ENCODE data around the gene GALNT17. TPM values are rescaled to one million over a fixed set of nuclear protein-coding genes. Genes with fewer than 3 reads are reported as not detected.

The GALNT17 gene
- total and polyA plus RNA-seq, 4 donors = 2.8 to 10.8 (median 7.4) TPM

GRCh38 chr7:71473366-71473967, 341.5 kb downstream of the GALNT17 start:
- TF ChIP-seq, protein P1, sequence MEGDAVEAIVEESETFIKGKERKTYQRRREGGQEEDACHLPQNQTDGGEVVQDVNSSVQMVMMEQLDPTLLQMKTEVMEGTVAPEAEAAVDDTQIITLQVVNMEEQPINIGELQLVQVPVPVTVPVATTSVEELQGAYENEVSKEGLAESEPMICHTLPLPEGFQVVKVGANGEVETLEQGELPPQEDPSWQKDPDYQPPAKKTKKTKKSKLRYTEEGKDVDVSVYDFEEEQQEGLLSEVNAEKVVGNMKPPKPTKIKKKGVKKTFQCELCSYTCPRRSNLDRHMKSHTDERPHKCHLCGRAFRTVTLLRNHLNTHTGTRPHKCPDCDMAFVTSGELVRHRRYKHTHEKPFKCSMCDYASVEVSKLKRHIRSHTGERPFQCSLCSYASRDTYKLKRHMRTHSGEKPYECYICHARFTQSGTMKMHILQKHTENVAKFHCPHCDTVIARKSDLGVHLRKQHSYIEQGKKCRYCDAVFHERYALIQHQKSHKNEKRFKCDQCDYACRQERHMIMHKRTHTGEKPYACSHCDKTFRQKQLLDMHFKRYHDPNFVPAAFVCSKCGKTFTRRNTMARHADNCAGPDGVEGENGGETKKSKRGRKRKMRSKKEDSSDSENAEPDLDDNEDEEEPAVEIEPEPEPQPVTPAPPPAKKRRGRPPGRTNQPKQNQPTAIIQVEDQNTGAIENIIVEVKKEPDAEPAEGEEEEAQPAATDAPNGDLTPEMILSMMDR (IDR thresholded peaks at IDR 0.05; ENCODE audit: control extremely low read depth, extremely low read depth) = no peak
- WGBS, 2 donors = 82 to 87% methylated on average over 2 of the region's 2 CpGs
- Histone ChIP-seq H3K9ac (ENCODE audit: insufficient read depth in 1 of 2, low read length in 2 of 2) (no peak overlapping the region), H3K4me3 (no peak overlapping the region), H3K27ac (ENCODE audit: low read depth in 1 of 2, low read length in 1 of 2) (no peak overlapping the region), H3K27me3 (ENCODE audit: control insufficient read depth in 3 of 3, insufficient read depth in 3 of 3, low read length in 2 of 3) (no peaks in the 10 kb centered on the region), H3K9me3 (ENCODE audit: control insufficient read depth in 4 of 4, insufficient read depth in 3 of 4, low read length in 3 of 4) (peaks cover 0 to 8% (median 2%) of the 10 kb centered on the region in 4 donors), H3K4me1 (ENCODE audit: control insufficient read depth in 5 of 5, insufficient read depth in 5 of 5, low read length in 5 of 5) (peaks cover 0 to 13% (median 0%) of the 10 kb centered on the region in 5 donors), H3K36me3 (ENCODE audit: control insufficient read depth in 4 of 4, insufficient read depth in 4 of 4, low read length in 4 of 4) (peaks cover 0 to 5% (median 0%) of the 10 kb centered on the region in 4 donors)
- DNase-seq = no peak
- no peak for ATAC-seq (ENCODE audit: insufficient read depth, low FRiP score)

GRCh38 chr7:71477441-71477840, 345.5 kb downstream of the GALNT17 start:
- no peak overlapping the region for H3K9ac ChIP-seq (ENCODE audit: insufficient read depth in 1 of 2, low read length in 2 of 2)
- TF ChIP-seq, protein P1 (IDR thresholded peaks at IDR 0.05; ENCODE audit: control extremely low read depth, extremely low read depth) = no peak
- H3K36me3 ChIP-seq (ENCODE audit: control insufficient read depth in 4 of 4, insufficient read depth in 4 of 4, low read length in 4 of 4) = peaks cover 0 to 5% (median 0%) of the 10 kb centered on the region in 4 donors
- whole genome bisulfite sequencing, 2 donors = 74 to 87% methylated on average over 7 of the region's 7 CpGs
- peak in 2 of 3 donors; percentile 29 to 39 for DNase-seq
- H3K4me1 ChIP-seq (ENCODE audit: control insufficient read depth in 5 of 5, insufficient read depth in 5 of 5, low read length in 5 of 5) = peaks cover 0 to 5% (median 0%) of the 10 kb centered on the region in 5 donors
- peaks cover 0 to 8% (median 2%) of the 10 kb centered on the region in 4 donors for H3K9me3 ChIP-seq (ENCODE audit: control insufficient read depth in 4 of 4, insufficient read depth in 3 of 4, low read length in 3 of 4)
- no peak overlapping the region for H3K27ac ChIP-seq (ENCODE audit: low read depth in 1 of 2, low read length in 1 of 2)
- H3K4me3 ChIP-seq = no peak overlapping the region
- ATAC-seq (ENCODE audit: insufficient read depth, low FRiP score) = no peak
- H3K27me3 ChIP-seq (ENCODE audit: control insufficient read depth in 3 of 3, insufficient read depth in 3 of 3, low read length in 2 of 3) = no peaks in the 10 kb centered on the region

- Histone ChIP-seq H3K27me3 (ENCODE audit: control insufficient read depth in 3 of 3, insufficient read depth in 3 of 3, low read length in 2 of 3) (no peaks in the 10 kb centered on the region), H3K9me3 (ENCODE audit: control insufficient read depth in 4 of 4, insufficient read depth in 3 of 4, low read length in 3 of 4) (peaks cover 0 to 7% (median 2%) of the 10 kb centered on the region in 4 donors), H3K4me3 (no peak overlapping the region), H3K9ac (ENCODE audit: insufficient read depth in 1 of 2, low read length in 2 of 2) (no peak overlapping the region), H3K27ac (ENCODE audit: low read depth in 1 of 2, low read length in 1 of 2) (no peak overlapping the region), H3K4me1 (ENCODE audit: control insufficient read depth in 5 of 5, insufficient read depth in 5 of 5, low read length in 5 of 5) (peaks cover 0 to 3% (median 0%) of the 10 kb centered on the region in 5 donors), H3K36me3 (ENCODE audit: control insufficient read depth in 4 of 4, insufficient read depth in 4 of 4, low read length in 4 of 4) (peaks cover 0 to 5% (median 0%) of the 10 kb centered on the region in 4 donors)
- no peak for ATAC-seq (ENCODE audit: insufficient read depth, low FRiP score)
- 67 to 76% methylated on average over 2 of the region's 2 CpGs for WGBS, 2 donors
- DNase-seq = no peak
- TF ChIP-seq, protein P1 (IDR thresholded peaks at IDR 0.05; ENCODE audit: control extremely low read depth, extremely low read depth) = no peak
Observed at GRCh38 chr7:71479231-71479630, 347.3 kb downstream of the GALNT17 start.

All from lung (tissue), 12 donors.